LoVo (cell line): ENCODE data around the gene SHANK3.
"Not testable (repeated sequence)": the region's sequence is repeated elsewhere in the genome, so short reads cannot be mapped to it uniquely, and the experiment has no call there.

Experiments
- DNase-seq: peaks from one replicate; pipeline ENCODE4 v3.0.0-alpha.2; 2016; ENCODE audit warnings: low spot score

SHANK3 gene

DNA sequence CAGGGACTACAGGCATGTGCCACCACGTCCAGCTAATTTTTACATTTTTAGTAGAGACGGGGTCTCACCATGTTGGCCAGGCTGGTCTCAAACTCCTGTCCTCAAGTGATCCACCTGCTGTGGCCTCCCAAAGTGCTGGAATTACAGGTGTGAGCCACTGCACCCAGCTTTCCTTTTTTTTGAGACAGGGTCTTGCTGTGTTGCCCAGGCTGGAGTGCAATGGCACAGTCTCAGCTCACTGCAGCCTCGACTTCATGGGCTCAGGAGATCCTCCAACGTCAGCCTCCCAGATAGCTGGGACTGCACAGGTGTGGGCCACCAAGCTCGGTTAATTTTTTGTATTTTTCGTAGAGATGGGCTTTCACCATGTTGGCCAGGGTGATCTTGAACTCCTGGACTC is 18.0 kb upstream of the SHANK3 start:
- not testable (repeated sequence) for DNase-seq

GRCh38 chr22:50656122-50657070 is 16.2 kb upstream of the SHANK3 start:
- peak; percentile 14 for DNase-seq

DNA sequence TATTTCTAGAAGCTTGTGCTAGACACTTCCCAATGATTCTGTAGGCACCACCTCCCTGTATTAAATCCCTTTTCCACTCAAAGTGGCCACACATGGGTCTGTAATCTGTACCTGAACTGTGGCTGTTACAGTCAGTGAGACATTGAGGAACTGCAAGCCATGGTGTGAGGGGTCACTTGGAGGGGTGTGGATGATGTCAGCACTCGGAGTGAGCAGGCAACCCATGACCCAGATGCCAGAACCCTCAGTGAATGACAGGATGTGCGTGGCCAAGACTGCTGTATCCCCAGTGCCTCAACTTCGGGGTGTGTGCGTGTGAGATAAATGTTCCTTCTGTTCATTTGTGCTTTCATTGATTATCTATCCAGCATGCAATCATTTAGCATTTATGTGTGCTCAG is 14.7 kb upstream of the SHANK3 start:
- no peak for DNase-seq

GRCh38 chr22:50659711-50660110 is 12.9 kb upstream of the SHANK3 start:
- DNase-seq: not testable (repeated sequence)

- no peak for DNase-seq
Measured at GRCh38 chr22:50660306-50660705, 12.3 kb upstream of the SHANK3 start.

- no peak for DNase-seq
Measured at GRCh38 chr22:50665212-50665611, 7.4 kb upstream of the SHANK3 start.

- DNase-seq: no peak
Measured at GRCh38 chr22:50665738-50666137, 6.9 kb upstream of the SHANK3 start.

- DNase-seq: no peak
Measured at GRCh38 chr22:50670513-50670912, 2.1 kb upstream of the SHANK3 start.

GRCh38 chr22:50670914-50671538 is 1.6 kb upstream of the SHANK3 start:
- DNase-seq: no peak

GRCh38 chr22:50671641-50672040 is 982 bp upstream of the SHANK3 start:
- no peak for DNase-seq

- no peak for DNase-seq
Measured at GRCh38 chr22:50672041-50672440, 582 bp upstream of the SHANK3 start.

DNA sequence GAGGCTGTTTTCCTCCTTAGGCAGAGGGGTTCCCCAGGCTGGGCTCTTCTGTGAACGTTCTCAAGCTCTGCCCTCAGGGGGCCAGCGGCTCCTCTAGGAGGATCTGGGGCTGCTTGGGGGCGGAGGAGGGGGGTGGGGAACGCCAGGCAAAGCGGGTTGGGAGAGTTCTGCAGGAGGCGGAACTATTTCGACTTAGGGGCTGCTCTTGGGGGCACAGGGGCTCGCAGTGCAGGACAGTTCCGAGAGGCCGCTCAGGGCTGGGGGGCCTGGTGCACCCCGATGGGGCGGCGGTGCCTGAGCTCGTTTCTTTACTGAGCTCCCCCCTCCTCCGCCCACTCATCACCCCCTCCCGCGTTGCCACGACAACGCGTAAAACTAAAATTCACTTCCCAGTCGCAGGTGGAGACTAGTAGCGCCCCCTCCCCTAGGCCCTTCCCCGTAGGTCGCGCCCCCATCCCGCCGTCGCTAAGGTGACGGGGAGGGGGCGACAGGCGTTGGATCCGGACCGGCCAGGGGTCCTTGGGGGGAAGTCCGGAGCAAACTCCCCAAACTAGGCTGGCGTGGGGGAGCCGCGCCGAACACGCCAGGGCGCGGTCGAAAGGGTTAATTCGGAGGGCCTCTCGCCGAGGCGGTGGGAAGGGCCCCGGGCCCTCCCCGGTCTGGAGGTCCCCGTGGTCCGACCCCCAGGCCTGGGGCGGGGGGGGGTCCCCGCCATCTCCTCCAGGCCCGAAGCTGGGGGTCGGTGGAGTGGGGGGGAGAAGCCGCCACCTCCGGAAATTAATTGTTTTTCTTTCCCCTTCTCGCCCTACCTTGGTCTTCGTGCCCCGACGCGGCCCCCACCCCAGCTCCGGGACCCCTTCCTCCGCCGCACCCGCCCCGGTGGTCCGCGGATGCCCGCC is 857 bp downstream of the SHANK3 start:
- no peak for DNase-seq

- no peak for DNase-seq
Measured at GRCh38 chr22:50674130-50674500, 1.5 kb downstream of the SHANK3 start.

GRCh38 chr22:50674606-50675552 is 2.3 kb downstream of the SHANK3 start:
- DNase-seq: peak; percentile 85

DNA sequence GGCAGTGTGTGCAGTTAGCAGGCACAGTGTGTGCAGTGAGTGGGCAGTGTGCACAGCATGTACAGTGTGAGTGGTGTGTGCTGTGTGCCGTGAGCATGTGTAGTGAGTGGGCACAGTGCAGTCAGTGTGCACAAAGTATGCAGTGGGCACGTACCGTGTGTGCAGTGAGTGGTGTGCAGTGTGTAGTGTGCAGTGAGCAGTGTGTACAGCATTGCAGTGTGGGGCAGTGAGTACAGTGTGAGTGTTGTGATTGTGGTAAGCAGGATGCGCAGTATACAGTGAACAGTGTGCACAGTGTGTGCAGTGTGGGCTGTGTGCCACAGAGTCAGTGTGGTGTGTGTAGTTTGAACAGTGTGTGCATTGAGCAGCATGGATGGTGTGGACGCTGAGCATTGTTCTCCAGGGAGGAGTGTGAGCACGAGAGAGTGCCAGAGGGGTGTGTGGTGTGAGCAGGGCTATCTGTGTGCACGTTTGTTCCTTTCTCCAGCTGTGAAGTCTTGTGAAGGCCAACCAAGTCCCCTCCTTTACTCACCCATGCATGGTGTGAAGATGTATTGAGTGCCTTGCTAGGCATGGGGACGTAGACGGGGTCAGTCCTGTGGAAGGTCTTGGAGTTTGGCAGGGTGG is 3.0 kb downstream of the SHANK3 start:
- DNase-seq: no peak

GRCh38 chr22:50676180-50676636 is 3.6 kb downstream of the SHANK3 start:
- no peak for DNase-seq

DNA sequence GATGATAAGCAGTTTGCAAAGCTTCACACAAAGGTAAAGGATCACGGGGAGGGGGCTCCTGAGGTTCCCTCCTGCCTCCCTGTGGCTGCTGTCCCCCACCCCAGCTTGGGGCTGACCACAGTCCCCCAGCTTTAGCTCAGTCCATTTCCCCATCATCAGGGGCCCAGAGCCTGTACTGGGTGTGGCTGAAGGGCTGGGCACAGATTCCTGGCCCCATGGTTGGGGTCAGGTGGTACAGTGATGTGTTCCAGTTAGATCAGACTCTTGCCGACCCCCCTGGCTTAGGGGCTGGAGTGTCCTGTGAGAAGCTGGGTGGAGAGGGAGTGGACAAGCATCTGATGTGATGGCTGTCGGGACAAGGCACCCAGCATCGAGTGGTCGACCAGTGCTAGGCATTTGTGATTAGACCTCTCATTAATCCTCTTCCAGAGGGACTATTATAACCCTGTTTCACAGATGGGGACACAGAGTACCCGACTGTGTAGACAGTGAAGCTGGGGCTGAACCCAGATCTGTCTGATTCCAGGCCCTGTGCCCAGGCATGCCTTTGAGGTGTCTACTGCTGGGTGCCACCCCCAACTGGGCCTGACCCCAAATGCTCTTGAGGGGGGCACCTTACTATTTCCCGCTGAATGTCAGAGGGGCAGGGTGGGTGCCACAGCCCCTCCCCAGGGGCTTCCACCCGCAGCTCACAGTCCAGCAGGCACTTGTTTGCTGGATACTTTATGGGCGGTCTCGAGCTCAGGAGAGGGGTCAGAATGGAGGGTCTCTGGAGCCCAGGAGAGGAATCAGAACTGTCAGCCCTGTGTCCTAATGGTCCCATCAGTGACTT is 4.3 kb downstream of the SHANK3 start:
- no peak for DNase-seq

DNA sequence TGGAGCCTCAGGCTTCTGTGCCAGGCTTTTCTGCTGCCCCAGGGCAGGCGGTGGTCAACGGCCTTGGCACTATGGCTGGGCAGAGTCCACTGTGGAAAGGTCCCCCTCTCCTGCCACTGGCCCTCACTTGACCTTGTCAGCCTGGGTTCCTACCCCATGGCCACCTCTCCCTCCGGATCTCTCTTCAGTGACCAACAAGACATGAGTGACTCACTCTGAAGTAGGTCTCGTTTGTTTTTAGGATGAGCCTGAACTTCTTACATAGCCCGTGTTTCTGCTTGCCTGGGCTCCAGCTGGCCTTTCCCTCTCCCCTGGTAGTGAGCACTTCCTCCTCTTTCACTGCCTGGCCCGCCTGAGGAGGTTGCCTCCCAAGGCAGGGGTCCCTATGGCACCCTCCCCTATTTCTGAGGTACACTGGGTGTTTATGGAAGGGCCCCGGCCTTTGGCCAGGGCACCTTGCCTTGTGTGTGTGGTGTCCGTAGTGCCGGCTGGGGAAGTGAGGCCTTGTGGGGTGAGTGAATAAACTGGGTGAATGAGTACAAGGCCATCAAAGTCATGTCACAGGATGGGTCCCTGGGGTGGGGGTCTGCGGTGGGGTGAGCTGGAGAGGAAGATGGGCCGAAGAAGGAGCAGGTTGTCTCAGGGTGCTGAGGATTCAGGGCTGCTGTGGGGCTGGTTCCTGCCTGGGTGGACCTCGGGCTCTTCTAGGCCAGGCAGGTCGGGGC is 5.0 kb downstream of the SHANK3 start:
- no peak for DNase-seq

- no peak for DNase-seq
Measured at GRCh38 chr22:50678218-50678650, 5.6 kb downstream of the SHANK3 start.
